ENCODE data around the gene FBF1. TPM values are rescaled to one million over a fixed set of nuclear protein-coding genes. Genes with fewer than 3 reads are reported as not detected.
"Not testable (repeated sequence)": the region's sequence is repeated elsewhere in the genome, so short reads cannot be mapped to it uniquely, and the experiment has no call there.

FBF1 gene
- polyA plus RNA-seq, 1 donor, result 7.9 TPM

GRCh38 chr17:75895370-75896155, 45.3 kb downstream of the FBF1 start:
- no peak for DNase-seq (ENCODE audit: low read depth)

- no peak for DNase-seq (ENCODE audit: low read depth)
These were observed 46.7 kb downstream of the FBF1 start for GRCh38 chr17:75894049-75894733.

GRCh38 chr17:75893305-75894048, 47.4 kb downstream of the FBF1 start:
- DNase-seq (ENCODE audit: low read depth), result no peak

GRCh38 chr17:75892556-75893224, 48.2 kb downstream of the FBF1 start:
- no peak for DNase-seq (ENCODE audit: low read depth)

- no peak for DNase-seq (ENCODE audit: low read depth)
These were observed 49.0 kb downstream of the FBF1 start for GRCh38 chr17:75891605-75892555.

- no peak for DNase-seq (ENCODE audit: low read depth)
These were observed 49.7 kb downstream of the FBF1 start for GRCh38 chr17:75891022-75891604.

GRCh38 chr17:75889454-75889853, 51.4 kb downstream of the FBF1 start:
- DNase-seq (ENCODE audit: low read depth), result no peak

GRCh38 chr17:75888484-75888883, 52.4 kb downstream of the FBF1 start:
- DNase-seq (ENCODE audit: low read depth), result no peak

GRCh38 chr17:75885860-75886259, 55.0 kb downstream of the FBF1 start:
- DNase-seq (ENCODE audit: low read depth), result not testable (repeated sequence)

GRCh38 chr17:75885431-75885830, 55.4 kb downstream of the FBF1 start:
- no peak for DNase-seq (ENCODE audit: low read depth)

- no peak for DNase-seq (ENCODE audit: low read depth)
These were observed 59.0 kb downstream of the FBF1 start for GRCh38 chr17:75881678-75882454.

- no peak for DNase-seq (ENCODE audit: low read depth)
These were observed 60.6 kb downstream of the FBF1 start for GRCh38 chr17:75880266-75880665.

GRCh38 chr17:75878174-75878998, 62.5 kb downstream of the FBF1 start, which contains the start of gene TRIM47:
TSS of gene TRIM47 (minus strand) at chr17:75878581. CDS start at chr17:75878548, 33 bp downstream.
- DNase-seq (ENCODE audit: low read depth), result no peak

- no peak for DNase-seq (ENCODE audit: low read depth)
These were observed 63.1 kb downstream of the FBF1 start for GRCh38 chr17:75877752-75878173.

- DNase-seq (ENCODE audit: low read depth), result peak; percentile 87
These were observed 63.7 kb downstream of the FBF1 start for GRCh38 chr17:75876938-75877751.

GRCh38 chr17:75876190-75876937, 64.5 kb downstream of the FBF1 start:
- DNase-seq (ENCODE audit: low read depth), result no peak

GRCh38 chr17:75875940-75876189, 65.0 kb downstream of the FBF1 start:
- no peak for DNase-seq (ENCODE audit: low read depth)

Data from forelimb muscle (tissue), 1 donor.